Astrocyte of the spinal cord (primary cell): ENCODE measurements around the gene NEK4.
A peak's percentile ranks its signal among the peaks of the same experiment; 100 is the strongest.

Experiments used
- DNase-seq: peaks from one replicate; pipeline ENCODE4 v3.0.0; 2011; ENCODE audit warnings: low read depth, low spot score
- H3K4me3 ChIP-seq: 2 replicates; pipeline ENCODE4 v1.5.1; 2011; ENCODE audit warnings: low read depth, mild to moderate bottlenecking, low read length, moderate library complexity
- in situ Hi-C: cut with HindIII; loops from 2 replicates; pipeline ENCODE4 v1.10.0; 2017; ENCODE audit warnings: low sequenced_read_pairs
- TF ChIP-seq, protein P1 (sequence below): IDR thresholded peaks from 2 replicates; pipeline ENCODE4 v1.5.1; 2012; ENCODE audit warnings: low read depth, mild to moderate bottlenecking, low read length, inconsistent platforms

The NEK4 gene

DNA sequence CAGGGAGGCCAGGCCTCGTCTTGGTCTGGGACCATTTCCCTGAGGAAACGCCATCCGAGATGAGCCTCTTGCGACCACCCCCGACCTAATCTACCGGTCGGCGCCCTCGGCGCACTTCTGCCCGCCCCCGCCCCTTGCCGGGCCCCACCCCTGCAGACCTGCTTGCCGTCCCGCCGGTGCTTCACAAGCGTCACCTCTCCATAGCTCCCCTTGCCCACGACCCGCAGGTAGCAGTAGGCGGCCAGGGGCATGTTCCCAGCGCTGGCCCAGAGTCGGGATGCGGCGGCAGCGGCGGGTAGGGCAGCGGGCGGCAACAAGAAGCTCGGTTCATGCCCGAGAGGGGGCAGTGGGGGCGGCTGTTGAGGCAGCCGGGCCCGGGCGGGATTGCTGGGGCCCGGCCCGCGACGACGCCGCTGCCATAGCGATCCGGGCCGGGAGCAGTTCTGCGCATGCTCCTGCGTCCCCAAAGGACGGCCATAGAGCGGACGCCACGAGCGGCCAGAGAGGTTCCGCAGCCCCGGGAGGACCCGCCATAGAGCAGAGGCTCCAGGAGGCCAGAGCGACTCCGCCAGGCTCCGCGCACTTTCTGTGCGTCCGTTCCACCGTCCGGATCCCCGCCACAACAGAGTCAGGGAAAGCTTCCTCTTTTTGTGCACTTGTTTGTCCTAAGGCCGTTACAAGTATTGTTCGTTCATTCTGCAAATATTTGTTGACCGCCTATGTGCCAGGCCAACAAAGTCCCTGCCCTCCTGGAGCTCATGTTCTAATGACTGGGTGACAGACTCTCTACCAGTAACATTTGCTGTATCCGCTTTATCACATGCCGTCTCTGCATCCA is at the start of gene NEK4:
Gene NEK4 (minus strand): TSS at position 445 of the 838 bp plus-strand sequence. CDS start 194 bp downstream, at position 251.
- peak within 1 kb of the TSS; percentile 74 for H3K4me3 ChIP-seq
- TF ChIP-seq, protein P1, sequence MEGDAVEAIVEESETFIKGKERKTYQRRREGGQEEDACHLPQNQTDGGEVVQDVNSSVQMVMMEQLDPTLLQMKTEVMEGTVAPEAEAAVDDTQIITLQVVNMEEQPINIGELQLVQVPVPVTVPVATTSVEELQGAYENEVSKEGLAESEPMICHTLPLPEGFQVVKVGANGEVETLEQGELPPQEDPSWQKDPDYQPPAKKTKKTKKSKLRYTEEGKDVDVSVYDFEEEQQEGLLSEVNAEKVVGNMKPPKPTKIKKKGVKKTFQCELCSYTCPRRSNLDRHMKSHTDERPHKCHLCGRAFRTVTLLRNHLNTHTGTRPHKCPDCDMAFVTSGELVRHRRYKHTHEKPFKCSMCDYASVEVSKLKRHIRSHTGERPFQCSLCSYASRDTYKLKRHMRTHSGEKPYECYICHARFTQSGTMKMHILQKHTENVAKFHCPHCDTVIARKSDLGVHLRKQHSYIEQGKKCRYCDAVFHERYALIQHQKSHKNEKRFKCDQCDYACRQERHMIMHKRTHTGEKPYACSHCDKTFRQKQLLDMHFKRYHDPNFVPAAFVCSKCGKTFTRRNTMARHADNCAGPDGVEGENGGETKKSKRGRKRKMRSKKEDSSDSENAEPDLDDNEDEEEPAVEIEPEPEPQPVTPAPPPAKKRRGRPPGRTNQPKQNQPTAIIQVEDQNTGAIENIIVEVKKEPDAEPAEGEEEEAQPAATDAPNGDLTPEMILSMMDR = no peak
- peak; percentile 89 for DNase-seq
- in situ Hi-C loops = no loop called here

DNA sequence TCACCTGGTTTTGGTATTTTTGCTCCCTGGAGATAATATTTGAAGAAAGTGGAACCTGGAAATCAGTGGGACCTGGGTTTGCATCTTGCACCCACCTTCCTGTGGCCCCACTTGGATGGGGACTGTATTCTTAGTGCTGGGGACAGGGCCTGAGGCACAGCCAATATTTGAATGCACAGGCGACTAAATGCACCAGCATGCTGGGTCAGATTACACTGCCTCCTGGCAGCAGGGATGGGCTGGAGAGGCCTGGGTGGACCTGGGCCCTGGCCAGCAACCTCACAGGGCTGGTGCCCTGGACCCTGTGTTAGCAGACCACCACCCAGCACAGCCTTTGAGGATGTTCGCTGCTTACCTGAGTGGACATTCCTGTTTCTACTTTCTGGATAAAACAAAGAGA is 49.2 kb upstream of the NEK4 start:
- in situ Hi-C loops = no loop called here
- H3K4me3 ChIP-seq = no peak overlapping the region
- no peak for DNase-seq
- TF ChIP-seq, protein P1 = no peak

DNA sequence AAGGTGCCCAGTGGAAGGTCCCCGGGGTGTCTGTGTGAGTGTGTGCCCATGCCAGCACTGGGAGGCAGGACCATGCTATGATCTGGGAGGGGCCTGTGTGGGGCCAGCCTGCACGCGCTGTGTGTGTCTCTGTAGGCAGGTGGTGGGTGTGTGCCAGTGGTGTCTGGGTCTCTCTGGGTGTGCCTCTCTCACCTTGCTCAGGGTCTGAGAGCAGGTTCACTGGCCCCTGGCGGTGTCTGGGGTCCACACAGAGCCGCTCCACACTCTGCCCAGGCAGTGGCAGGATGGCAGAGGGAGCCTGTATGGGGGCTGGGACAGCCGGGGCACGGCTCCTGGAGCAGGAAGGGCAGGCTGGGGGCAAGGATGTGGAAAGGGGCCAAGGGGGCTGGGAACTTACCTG is 47.1 kb upstream of the NEK4 start:
- DNase-seq = no peak
- TF ChIP-seq, protein P1 = no peak
- no peak overlapping the region for H3K4me3 ChIP-seq
- in situ Hi-C loops = no loop called here

DNA sequence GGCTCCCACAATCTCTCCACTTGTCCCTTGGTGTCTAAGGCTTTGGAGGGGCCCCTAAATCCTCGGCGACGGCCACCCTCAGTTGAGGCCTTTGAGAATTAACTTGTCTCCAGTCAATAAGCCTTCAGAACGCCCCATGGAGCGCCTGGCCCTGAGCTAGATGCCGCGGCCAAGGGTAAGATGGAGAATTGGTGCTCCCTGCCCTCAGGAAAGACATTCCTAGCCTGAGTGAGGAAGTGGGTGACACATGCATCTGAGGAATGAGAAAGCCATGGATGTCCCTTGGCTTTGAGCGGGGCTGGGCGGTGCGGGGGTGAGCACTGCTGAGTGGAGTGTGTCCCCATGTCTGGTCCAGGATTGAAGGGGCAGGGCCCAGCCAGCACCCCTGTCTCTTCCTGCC is 46.5 kb upstream of the NEK4 start:
- TF ChIP-seq, protein P1 = no peak
- no peak for DNase-seq
- in situ Hi-C loops = no loop called here
- H3K4me3 ChIP-seq = no peak overlapping the region

DNA sequence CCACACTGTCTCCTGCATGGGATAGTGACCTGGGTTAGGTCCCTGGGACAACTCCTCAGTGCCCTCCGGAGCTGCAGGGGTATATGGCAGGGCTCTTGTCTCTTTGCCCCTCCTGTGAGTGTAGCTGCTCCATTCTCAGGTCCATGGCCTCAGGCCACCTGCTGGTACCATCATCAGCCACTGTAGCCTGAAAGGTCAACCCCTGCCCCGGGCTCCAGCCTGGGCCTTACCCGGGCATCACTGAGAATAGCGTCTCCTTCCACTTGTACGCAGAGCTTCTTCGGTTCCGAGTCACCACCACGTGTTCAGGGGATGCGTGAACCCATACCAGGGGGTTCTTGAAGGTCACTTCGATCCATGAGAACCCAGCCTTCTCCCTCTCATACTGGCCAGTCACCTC is 45.9 kb upstream of the NEK4 start:
- TF ChIP-seq, protein P1 = no peak
- in situ Hi-C loops = no loop called here
- no peak overlapping the region for H3K4me3 ChIP-seq
- DNase-seq = no peak

DNA sequence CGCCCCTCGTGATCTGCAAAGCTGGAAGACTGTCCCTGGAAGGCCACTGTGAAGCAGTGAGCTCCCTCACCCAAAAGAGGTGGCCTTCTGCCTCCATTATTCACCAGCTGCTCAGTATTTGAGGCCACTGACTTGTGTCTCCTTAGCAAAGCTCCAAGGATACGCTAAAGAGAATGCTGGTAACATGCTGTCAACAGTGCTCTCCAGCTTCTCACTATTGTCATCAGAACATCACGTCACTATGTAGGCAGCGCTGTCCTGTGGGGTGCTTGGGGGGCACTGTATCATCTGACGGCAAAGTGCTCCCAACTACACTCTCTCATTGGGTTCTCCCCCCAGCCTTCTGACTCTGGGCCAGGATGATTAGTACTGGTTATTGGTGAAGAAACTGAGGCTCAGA is 45.5 kb upstream of the NEK4 start:
- H3K4me3 ChIP-seq = no peak overlapping the region
- in situ Hi-C loops = no loop called here
- DNase-seq = no peak
- TF ChIP-seq, protein P1 = no peak
